Heart left ventricle (tissue), 16 donors: ENCODE results near the gene RBM28. TPM values are rescaled to one million over a fixed set of nuclear protein-coding genes. Genes with fewer than 3 reads are reported as not detected.

Experiments used
- ATAC-seq, 4 donors: fragments of 200-7000 bp; cut with Tn5 transposase; one replicate each; pipeline ENCODE4 v1.9.1; 2020 to 2022; ENCODE audit warnings: moderate library complexity in 4 of 4, mild to moderate bottlenecking in 3 of 4, moderate number of reproducible peaks in 1 of 4
- DNase-seq, 5 donors: peaks; one replicate each; pipeline ENCODE4 v3.0.0-alpha.2; 2020
- H3K27ac ChIP-seq, 12 donors: fragments of 200-600 bp; sonication (generic) in 4 of 12; one replicate each; pipeline versions ENCODE4 v1.5.0 to v1.8.0; 2016 to 2022; ENCODE audit warnings: mild to moderate bottlenecking in 2 of 12
- H3K27me3 ChIP-seq, 9 donors: fragments of 200-600 bp; sonication (generic) in 2 of 9; one replicate each; pipeline versions ENCODE4 v1.5.1 to v1.8.0; 2016 to 2022; ENCODE audit warnings: mild to moderate bottlenecking in 3 of 9
- H3K36me3 ChIP-seq, 9 donors: fragments of 200-600 bp; sonication (generic) in 2 of 9; one replicate each; pipeline versions ENCODE4 v1.5.0 to v1.8.0; 2018 to 2022; ENCODE audit warnings: mild to moderate bottlenecking in 2 of 9
- H3K4me1 ChIP-seq, 12 donors: fragments of 200-600 bp; sonication (generic) in 4 of 12; one replicate each; pipeline versions ENCODE4 v1.5.0 to v1.8.0; 2016 to 2022; ENCODE audit warnings: mild to moderate bottlenecking in 3 of 12
- H3K4me3 ChIP-seq, 12 donors: fragments of 200-600 bp; sonication (generic) in 4 of 12; one replicate each; pipeline versions ENCODE4 v1.5.0 to v1.8.0; 2017 to 2022; ENCODE audit warnings: mild to moderate bottlenecking in 9 of 12, moderate library complexity in 4 of 12
- H3K9me3 ChIP-seq, 12 donors: fragments of 200-600 bp; sonication (generic) in 4 of 12; one replicate each; pipeline versions ENCODE4 v1.5.0 to v1.8.0; 2016 to 2022; ENCODE audit warnings: mild to moderate bottlenecking in 1 of 12
- POLR2A ChIP-seq, 2 donors: fragments of 450-650 bp; IDR thresholded peaks; one replicate each; pipeline ENCODE4 v1.6.1; 2017; ENCODE audit warnings: antibody characterized with exemption in 2 of 2, mild to moderate bottlenecking in 2 of 2, moderate library complexity in 2 of 2
- WGBS, 4 donors: extraction: QIAGEN DNeasy Blood & Tissue Kit in 2 of 4; methylation state at CpG; one replicate each; pipeline versions ENCODE4 v1.1.5 to v1.1.7; 2013 to 2018; 5-methylcytosine and 5-hydroxymethylcytosine counted together
- intact Hi-C, 10 donors: fragments of 100-400 bp; cut with DNase I; formaldehyde crosslinking; loops; one replicate each; pipeline versions ENCODE4 v1.11.1 to v1.14.2; 2022
- polyA plus RNA-seq, 2 donors: library from polyadenylated mRNA; stranded (reverse); fragments of 200-250 nt; gene quantifications; one replicate each; pipeline ENCODE4 v1.2.3, GENCODE V29; 2013
- total RNA-seq, 9 donors: library from RNA; depleted of rRNA in 2 of 9; stranded (reverse); fragments of >200 nt in 2 of 9; fragmentation: NEBNext Ultra II Directional in 3 of 9; extraction: Animal tissue kit (Norgen Biotek cat#: 25700) in 3 of 9; gene quantifications; one replicate each; pipeline versions ENCODE4 v1.1.0 to v1.2.4, GENCODE V29; 2016 to 2023
- TF ChIP-seq, protein P1 (sequence below), 12 donors: fragments of 200-600 bp; sonication (generic) in 4 of 12; IDR thresholded peaks; one replicate each; pipeline versions ENCODE4 v1.5.0 to v1.8.0; 2018 to 2022; ENCODE audit warnings: antibody characterized with exemption in 12 of 12, mild to moderate bottlenecking in 5 of 12
- donor health status: ischemic (EF 13 %, LVEDD 7.1; RV severe dilation, severe dysfunction).
- donor health status: healthy with polysubstance abuse.
- donor health status: DM: no; HTN: yes; CAD: no.
- donor health status: DM: no; HTN: no; CAD: no.
- donor health status: ischemic (EF 25% LVEDD 6.9; RV normal size, moderate dysfunction).
- donor health status: ischemic (EF 25% LVEDD 5.7; RV mildly dilated, moderate dysfunction).
- donor health status: healthy.
- donor health status: DM: yes; HTN: yes; CAD: no.
- donor health status: ischemic (EF 35%, LVEDD 5.7; RV mildly dilated, moderate dysfunction).
- donor health status: nonischemic (EF 11% LVEDD 7.7; RV severe dilation, severe dysfunction).
- donor health status: DM: yes; HTN: yes; CAD: no.
- donor health status: PGD.
- donor health status: ischemic (EF 29% LVEDD 5.4; RV normal size, mild dysfunction).
- donor health status: nonischemic (EF 23%, LVEDD 6.1; RV moderate dilation, normal function).

Gene RBM28
- total and polyA plus RNA-seq, 11 donors: 12.0 to 40.2 (median 25.3) TPM

DNA sequence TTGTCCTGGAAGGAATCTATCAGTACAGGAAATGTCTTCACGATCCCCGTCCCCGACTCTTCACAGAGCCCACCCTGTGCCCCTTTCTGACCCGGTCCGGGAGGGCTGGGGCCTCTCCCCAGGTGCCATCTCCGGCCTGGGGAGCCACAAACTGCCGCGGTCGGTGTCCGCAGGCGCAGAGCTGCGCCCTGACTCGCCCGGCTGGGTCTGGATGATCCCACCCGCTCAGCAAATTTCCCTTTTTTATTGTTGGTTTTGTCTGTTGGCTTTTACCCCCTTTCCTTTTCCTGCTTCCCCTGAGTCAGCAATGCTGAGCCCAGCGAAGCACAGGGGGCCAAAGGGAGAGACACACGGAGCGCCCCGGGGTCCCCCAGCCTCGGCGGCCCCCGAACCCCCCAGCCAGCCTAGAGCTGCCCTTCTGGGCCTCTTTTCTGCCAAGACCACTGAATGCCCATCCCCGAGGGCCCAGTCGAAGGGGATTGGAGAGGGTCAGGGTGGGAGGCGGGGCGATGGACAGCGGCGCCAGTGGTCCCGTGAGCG, 71.7 kb downstream of the RBM28 start:
- no peak for TF ChIP-seq POLR2A (IDR thresholded peaks at IDR 0.05)
- TF ChIP-seq, protein P1, sequence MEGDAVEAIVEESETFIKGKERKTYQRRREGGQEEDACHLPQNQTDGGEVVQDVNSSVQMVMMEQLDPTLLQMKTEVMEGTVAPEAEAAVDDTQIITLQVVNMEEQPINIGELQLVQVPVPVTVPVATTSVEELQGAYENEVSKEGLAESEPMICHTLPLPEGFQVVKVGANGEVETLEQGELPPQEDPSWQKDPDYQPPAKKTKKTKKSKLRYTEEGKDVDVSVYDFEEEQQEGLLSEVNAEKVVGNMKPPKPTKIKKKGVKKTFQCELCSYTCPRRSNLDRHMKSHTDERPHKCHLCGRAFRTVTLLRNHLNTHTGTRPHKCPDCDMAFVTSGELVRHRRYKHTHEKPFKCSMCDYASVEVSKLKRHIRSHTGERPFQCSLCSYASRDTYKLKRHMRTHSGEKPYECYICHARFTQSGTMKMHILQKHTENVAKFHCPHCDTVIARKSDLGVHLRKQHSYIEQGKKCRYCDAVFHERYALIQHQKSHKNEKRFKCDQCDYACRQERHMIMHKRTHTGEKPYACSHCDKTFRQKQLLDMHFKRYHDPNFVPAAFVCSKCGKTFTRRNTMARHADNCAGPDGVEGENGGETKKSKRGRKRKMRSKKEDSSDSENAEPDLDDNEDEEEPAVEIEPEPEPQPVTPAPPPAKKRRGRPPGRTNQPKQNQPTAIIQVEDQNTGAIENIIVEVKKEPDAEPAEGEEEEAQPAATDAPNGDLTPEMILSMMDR (IDR thresholded peaks at IDR 0.05): no peak
- 10 to 17% (median 14%) methylated on average over 29 to 30 of the region's 30 CpGs for WGBS, 4 donors
- Histone ChIP-seq H3K9me3 (no peaks in the 10 kb centered on the region), H3K4me1 (peaks cover 0 to 25% (median 10%) of the 10 kb centered on the region in 12 donors), H3K27me3 (peaks cover 4 to 41% (median 26%) of the 10 kb centered on the region in 9 donors), H3K4me3 (peak overlapping the region in 11 of 12 donors; percentile 24 to 53 (median 42)), H3K27ac (no peak overlapping the region), H3K36me3 (no peaks in the 10 kb centered on the region)
- intact Hi-C loops: no loop called here
- ATAC-seq: no peak
- DNase-seq: no peak

DNA sequence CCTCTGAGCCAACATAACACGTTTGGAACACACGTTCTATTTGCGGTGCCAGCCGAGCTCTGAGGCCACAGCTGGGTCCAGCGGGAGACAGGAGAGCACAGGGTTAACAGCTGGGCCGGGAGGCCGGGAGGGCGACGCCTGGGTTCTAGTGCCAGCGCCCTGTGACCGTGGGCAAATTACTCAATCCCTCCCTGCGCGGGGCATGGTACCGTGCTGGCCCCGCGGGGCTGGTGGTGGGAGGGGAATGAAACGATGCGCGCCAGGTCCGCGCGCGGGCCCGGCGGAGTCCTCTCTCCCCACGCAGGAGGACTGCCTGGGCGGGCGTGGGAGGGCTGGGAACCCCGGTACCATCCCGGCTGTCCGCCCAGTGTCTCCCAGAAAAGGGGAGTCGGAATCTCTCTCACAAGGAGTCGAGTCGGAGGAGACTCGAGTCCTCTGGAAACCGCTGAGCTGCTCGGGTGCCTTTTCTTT, 72.2 kb downstream of the RBM28 start:
- 2 to 13% (median 4%) methylated on average over 17 to 37 of the region's 37 CpGs for WGBS, 4 donors
- H3K27ac ChIP-seq: no peak overlapping the region
- intact Hi-C loops: no loop called here
- no peaks in the 10 kb centered on the region for H3K9me3 ChIP-seq
- H3K4me3 ChIP-seq: peak overlapping the region; percentile 12 to 53 (median 40)
- peaks cover 0 to 30% (median 12%) of the 10 kb centered on the region in 12 donors for H3K4me1 ChIP-seq
- TF ChIP-seq, protein P1 (IDR thresholded peaks at IDR 0.05): no peak
- no peak for TF ChIP-seq POLR2A (IDR thresholded peaks at IDR 0.05)
- DNase-seq (no peak), ATAC-seq (peak in 3 of 4 donors; percentile 25 to 31 (median 30))
- H3K27me3 ChIP-seq: peaks cover 4 to 46% (median 26%) of the 10 kb centered on the region in 9 donors
- no peaks in the 10 kb centered on the region for H3K36me3 ChIP-seq

DNA sequence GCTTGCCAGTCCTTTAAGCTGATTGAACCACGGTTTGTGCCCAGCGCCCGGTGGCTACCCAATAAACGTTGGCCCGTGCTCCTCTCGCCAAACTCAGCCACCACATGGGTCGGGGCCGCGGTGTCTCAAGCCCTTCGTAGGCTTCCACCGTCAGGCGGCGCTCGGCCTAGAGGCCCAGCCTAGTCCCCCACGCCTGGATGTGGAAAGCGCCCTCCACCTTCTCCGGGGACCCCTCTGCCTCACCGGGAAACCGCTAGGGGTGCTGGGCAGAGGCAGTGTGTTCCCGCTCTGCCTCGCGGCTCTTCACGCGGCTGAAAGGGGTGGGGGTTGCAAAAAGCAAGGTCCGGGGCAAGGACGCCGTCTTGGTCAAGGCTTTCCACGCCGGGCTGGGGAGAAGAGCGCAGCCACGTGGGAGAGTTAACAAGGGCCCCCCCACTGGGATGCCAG, 72.9 kb downstream of the RBM28 start:
- Histone ChIP-seq H3K27ac (no peak overlapping the region), H3K4me3 (peak overlapping the region in 11 of 12 donors; percentile 12 to 53 (median 42)), H3K36me3 (no peaks in the 10 kb centered on the region), H3K4me1 (peaks cover 0 to 31% (median 12%) of the 10 kb centered on the region in 12 donors), H3K27me3 (peaks cover 4 to 50% (median 26%) of the 10 kb centered on the region in 9 donors), H3K9me3 (no peaks in the 10 kb centered on the region)
- TF ChIP-seq POLR2A (IDR thresholded peaks at IDR 0.05): no peak
- TF ChIP-seq, protein P1 (IDR thresholded peaks at IDR 0.05): peak in 5 of 12 donors; percentile 14 to 25 (median 20)
- WGBS, 4 donors: 9 to 20% (median 16%) methylated on average over 27 to 31 of the region's 31 CpGs
- intact Hi-C loops: no loop called here
- peak in 3 of 4 donors; percentile 21 to 45 (median 31) for ATAC-seq
- peak in 1 of 5 donors; percentile 63 for DNase-seq

DNA sequence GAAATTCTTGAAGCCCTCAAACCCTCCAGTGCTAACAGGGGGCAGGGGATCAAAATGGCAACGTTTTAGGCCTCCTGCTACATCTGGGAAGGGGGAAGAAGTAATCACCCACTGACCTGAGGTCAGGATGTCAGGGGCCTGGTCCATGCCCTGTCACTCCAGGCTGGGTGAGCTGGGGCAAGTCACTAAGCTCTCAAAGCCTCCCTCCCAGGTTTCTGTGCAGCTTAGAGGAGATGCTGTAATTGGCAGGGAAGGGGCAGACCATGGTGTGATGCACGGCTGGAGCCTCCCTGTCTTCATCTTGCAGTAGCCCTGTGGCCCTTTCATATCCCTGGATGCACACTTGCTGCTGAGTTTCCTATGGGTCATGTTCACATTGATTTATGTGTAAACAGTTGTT, 75.5 kb downstream of the RBM28 start:
- WGBS, 4 donors: 42 to 54% (median 49%) methylated on average over 2 of the region's 2 CpGs
- no peak overlapping the region for H3K27ac ChIP-seq
- no peak overlapping the region for H3K4me3 ChIP-seq
- H3K27me3 ChIP-seq: peaks cover 4 to 61% (median 26%) of the 10 kb centered on the region in 9 donors
- DNase-seq (no peak), ATAC-seq (no peak)
- no peaks in the 10 kb centered on the region for H3K9me3 ChIP-seq
- no peak for TF ChIP-seq POLR2A (IDR thresholded peaks at IDR 0.05)
- TF ChIP-seq, protein P1 (IDR thresholded peaks at IDR 0.05): no peak
- no peaks in the 10 kb centered on the region for H3K36me3 ChIP-seq
- peaks cover 0 to 31% (median 12%) of the 10 kb centered on the region in 12 donors for H3K4me1 ChIP-seq
- intact Hi-C loops: no loop called here
